Body of pancreas (tissue), 4 donors: Measurements from ENCODE around the gene GSG1L. TPM values are rescaled to one million over a fixed set of nuclear protein-coding genes. Genes with fewer than 3 reads are reported as not detected.

Source experiments
- ATAC-seq: fragments of 150-250 bp; one replicate; pipeline ENCODE4 v1.9.1; 2016
- DNase-seq, 4 donors: peaks; one replicate each; pipeline ENCODE4 v3.0.0-alpha.2; 2019
- H3K27ac ChIP-seq, 4 donors: fragments of 200-600 bp; sonication (generic); 1 replicate in 3 of 4; 2 replicates in 1 of 4; pipeline versions ENCODE4 v1.5.1 to v1.6.1; 2016 to 2019; ENCODE audit warnings: mild to moderate bottlenecking in 1 of 4, mixed read lengths in 1 of 4, moderate library complexity in 1 of 4
- H3K27me3 ChIP-seq, 2 donors: fragments of 200-600 bp; sonication (generic); one replicate each; pipeline ENCODE4 v1.6.0; 2016; ENCODE audit warnings: mild to moderate bottlenecking in 1 of 2
- H3K36me3 ChIP-seq, 2 donors: fragments of 200-600 bp; sonication (generic); replicated peaks in 1 of 2; 2 replicates each; pipeline ENCODE4 v1.5.1; 2016; ENCODE audit warnings: low read depth in 2 of 2; ENCODE audit not compliant: insufficient read depth in 1 of 2
- H3K4me1 ChIP-seq: fragments of 200-600 bp; sonication (generic); one replicate; pipeline ENCODE4 v1.6.0; 2016
- H3K4me3 ChIP-seq, 2 donors: fragments of 200-600 bp; sonication (generic); 1 replicate in 1 of 2; 2 replicates in 1 of 2; pipeline ENCODE4 v1.5.1; 2016 to 2019
- H3K9me3 ChIP-seq, 3 donors: fragments of 200-600 bp; sonication (generic); 1 replicate in 2 of 3; 2 replicates in 1 of 3; pipeline ENCODE4 v1.5.1; 2016
- CTCF ChIP-seq, 7 experiments: fragments of 450-650 bp in 4 of 7; fragments of 200-600 bp in 3 of 7; sonication (generic) in 3 of 7; IDR thresholded peaks; one replicate each; pipeline ENCODE4 v1.5.1; 2016 to 2019; ENCODE audit warnings: antibody characterized with exemption in 7 of 7
- POLR2A ChIP-seq, 3 donors: fragments of 450-650 bp; IDR thresholded peaks; one replicate each; pipeline ENCODE4 v1.6.1; 2016; ENCODE audit warnings: antibody characterized with exemption in 3 of 3, mild to moderate bottlenecking in 2 of 3
- WGBS, 2 donors: methylation state at CpG; one replicate each; pipeline ENCODE4 v1.1.5; 2017; 5-methylcytosine and 5-hydroxymethylcytosine counted together
- intact Hi-C: fragments of 100-400 bp; cut with DNase I; formaldehyde crosslinking; loops from one replicate; pipeline ENCODE4 v1.15.1; 2023
- total RNA-seq, 2 donors: library from RNA; depleted of rRNA; stranded (reverse); fragments of >200 nt; gene quantifications; one replicate each; pipeline ENCODE4 v1.1.0, GENCODE V29; 2016

Gene GSG1L
- total RNA-seq, 2 donors from 2014 or later, result not detected

- Histone ChIP-seq H3K4me3 (no peak overlapping the region), H3K27ac (no peak overlapping the region), H3K36me3 (no peaks in the 10 kb centered on the region), H3K9me3 (no peaks in the 10 kb centered on the region), H3K27me3 (no peaks in the 10 kb centered on the region), H3K4me1 (no peaks in the 10 kb centered on the region)
- WGBS, 2 donors, result 75 to 80% methylated on average over 19 of the region's 19 CpGs
- DNase-seq, result no peak
- intact Hi-C loops, result no loop called here
- no peak for ATAC-seq
- TF ChIP-seq POLR2A (IDR thresholded peaks at IDR 0.05) (no peak), CTCF (IDR thresholded peaks at IDR 0.05) (no peak)
Measured at GRCh38 chr16:27786923-27787625, 276.4 kb downstream of the GSG1L start.

GRCh38 chr16:27786221-27786922 lies 277.1 kb downstream of the GSG1L start:
- Histone ChIP-seq H3K27ac (no peak overlapping the region), H3K4me3 (no peak overlapping the region), H3K4me1 (no peaks in the 10 kb centered on the region), H3K27me3 (no peaks in the 10 kb centered on the region), H3K9me3 (no peaks in the 10 kb centered on the region), H3K36me3 (no peaks in the 10 kb centered on the region)
- 73 to 81% methylated on average over 3 to 16 of the region's 16 CpGs for WGBS, 2 donors
- DNase-seq (no peak), ATAC-seq (no peak)
- TF ChIP-seq POLR2A (IDR thresholded peaks at IDR 0.05) (no peak), CTCF (IDR thresholded peaks at IDR 0.05) (no peak)
- intact Hi-C loops, result no loop called here

- DNase-seq, result no peak
- intact Hi-C loops, result no loop called here
Measured at GRCh38 chr16:27785307-27785678, 278.2 kb downstream of the GSG1L start.

GRCh38 chr16:27784351-27785306 lies 278.9 kb downstream of the GSG1L start:
- Histone ChIP-seq H3K27me3 (no peaks in the 10 kb centered on the region), H3K9me3 (no peaks in the 10 kb centered on the region), H3K27ac (no peak overlapping the region), H3K4me1 (no peaks in the 10 kb centered on the region), H3K4me3 (no peak overlapping the region), H3K36me3 (no peaks in the 10 kb centered on the region)
- ATAC-seq (no peak), DNase-seq (no peak)
- TF ChIP-seq POLR2A (IDR thresholded peaks at IDR 0.05), result no peak
- no peak for TF ChIP-seq CTCF (IDR thresholded peaks at IDR 0.05)
- WGBS, 2 donors, result 65 to 76% methylated on average over 16 to 19 of the region's 20 CpGs
- intact Hi-C loops, result no loop called here

More at GRCh38 chr16:27785307-27785678, 278.2 kb downstream of the GSG1L start:
- Histone ChIP-seq H3K27me3 (no peaks in the 10 kb centered on the region), H3K9me3 (no peaks in the 10 kb centered on the region), H3K36me3 (no peaks in the 10 kb centered on the region), H3K4me1 (no peaks in the 10 kb centered on the region), H3K4me3 (no peak overlapping the region), H3K27ac (no peak overlapping the region)
- ATAC-seq, result no peak
- TF ChIP-seq POLR2A (IDR thresholded peaks at IDR 0.05) (no peak), CTCF (IDR thresholded peaks at IDR 0.05) (no peak)
- WGBS, 2 donors, result 75 to 82% methylated on average over 7 of the region's 7 CpGs
